WERI-Rb-1 (cell line): Measurements from ENCODE around the gene TOMM40.

Experiments used
- DNase-seq: peaks from one replicate; pipeline ENCODE4 v3.0.0-alpha.2; 2020
- H3K27ac ChIP-seq: fragments of 250-450 bp; sonication (Bioruptor Pico); 2 replicates; pipeline ENCODE4 v1.5.1; 2020; ENCODE audit warnings: mild to moderate bottlenecking, moderate library complexity
- H3K27me3 ChIP-seq: fragments of 250-450 bp; sonication (Bioruptor Pico); 2 replicates; pipeline ENCODE4 v1.5.1; 2021; ENCODE audit warnings: mild to moderate bottlenecking, low read depth, moderate library complexity; ENCODE audit not compliant: insufficient read depth, severe bottlenecking
- H3K36me3 ChIP-seq: fragments of 250-450 bp; sonication (Bioruptor Pico); 2 replicates; pipeline ENCODE4 v1.5.1; 2020; ENCODE audit warnings: mild to moderate bottlenecking, moderate library complexity
- H3K4me3 ChIP-seq: 2 replicates; pipeline ENCODE4 v1.5.1; 2011; ENCODE audit warnings: low read depth, mild to moderate bottlenecking, control low read depth, low read length
- H3K9me3 ChIP-seq: fragments of 250-450 bp; sonication (Bioruptor Pico); 2 replicates; pipeline ENCODE4 v1.5.1; 2021; ENCODE audit warnings: mild to moderate bottlenecking, moderate library complexity; ENCODE audit not compliant: severe bottlenecking
- TF ChIP-seq, protein P1 (sequence below): IDR thresholded peaks from 2 replicates; pipeline ENCODE4 v1.5.1; 2011; ENCODE audit warnings: low read depth, mild to moderate bottlenecking, control low read depth, inconsistent platforms, low read length

TOMM40 gene

DNA sequence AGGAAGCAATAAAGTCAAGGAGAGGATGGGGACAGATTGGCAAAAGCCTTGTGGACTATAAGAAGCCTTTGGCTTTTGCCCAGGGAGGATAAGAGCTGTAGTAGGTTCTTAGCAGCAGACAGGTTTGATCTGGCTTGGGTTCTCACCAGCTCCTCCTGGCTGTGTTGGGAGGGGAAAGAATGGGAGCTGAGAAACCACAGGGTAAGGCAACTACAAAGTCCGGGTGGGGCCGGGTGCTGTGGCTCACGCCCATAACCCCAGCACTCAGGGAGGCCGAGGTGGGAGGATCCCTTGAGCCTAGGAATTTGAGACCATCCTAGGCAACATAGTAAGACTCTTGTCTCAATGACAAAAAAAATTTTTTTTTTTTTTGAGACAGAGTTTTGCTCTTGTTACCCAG is 24.4 kb upstream of the TOMM40 start:
- Histone ChIP-seq H3K27ac (no peak overlapping the region), H3K9me3 (no peaks in the 10 kb centered on the region), H3K4me3 (no peak overlapping the region), H3K27me3 (no peaks in the 10 kb centered on the region), H3K36me3 (peaks cover 43% of the 10 kb centered on the region)
- TF ChIP-seq, protein P1, sequence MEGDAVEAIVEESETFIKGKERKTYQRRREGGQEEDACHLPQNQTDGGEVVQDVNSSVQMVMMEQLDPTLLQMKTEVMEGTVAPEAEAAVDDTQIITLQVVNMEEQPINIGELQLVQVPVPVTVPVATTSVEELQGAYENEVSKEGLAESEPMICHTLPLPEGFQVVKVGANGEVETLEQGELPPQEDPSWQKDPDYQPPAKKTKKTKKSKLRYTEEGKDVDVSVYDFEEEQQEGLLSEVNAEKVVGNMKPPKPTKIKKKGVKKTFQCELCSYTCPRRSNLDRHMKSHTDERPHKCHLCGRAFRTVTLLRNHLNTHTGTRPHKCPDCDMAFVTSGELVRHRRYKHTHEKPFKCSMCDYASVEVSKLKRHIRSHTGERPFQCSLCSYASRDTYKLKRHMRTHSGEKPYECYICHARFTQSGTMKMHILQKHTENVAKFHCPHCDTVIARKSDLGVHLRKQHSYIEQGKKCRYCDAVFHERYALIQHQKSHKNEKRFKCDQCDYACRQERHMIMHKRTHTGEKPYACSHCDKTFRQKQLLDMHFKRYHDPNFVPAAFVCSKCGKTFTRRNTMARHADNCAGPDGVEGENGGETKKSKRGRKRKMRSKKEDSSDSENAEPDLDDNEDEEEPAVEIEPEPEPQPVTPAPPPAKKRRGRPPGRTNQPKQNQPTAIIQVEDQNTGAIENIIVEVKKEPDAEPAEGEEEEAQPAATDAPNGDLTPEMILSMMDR, result no peak
- no peak for DNase-seq

DNA sequence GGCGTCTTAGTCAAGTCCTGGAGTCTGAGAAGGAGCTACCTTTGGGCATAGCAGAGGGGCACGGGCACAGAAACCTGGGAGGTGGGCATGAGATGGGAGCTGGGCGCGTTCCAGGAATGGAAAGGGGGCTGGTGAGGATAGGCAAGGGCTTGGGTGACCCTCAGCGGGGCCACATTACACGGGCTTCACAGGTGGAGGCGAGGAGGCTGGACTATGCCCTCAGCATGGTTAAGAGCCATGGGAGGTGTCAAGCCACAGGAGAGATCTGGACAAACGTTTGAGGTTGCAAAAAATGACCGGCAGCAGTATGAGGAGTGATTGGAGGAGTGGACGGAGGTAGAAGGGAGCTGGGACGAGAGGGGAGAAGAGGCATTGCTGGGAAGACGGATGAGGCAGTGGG is 23.5 kb upstream of the TOMM40 start:
- no peaks in the 10 kb centered on the region for H3K27me3 ChIP-seq
- TF ChIP-seq, protein P1, result no peak
- peaks cover 49% of the 10 kb centered on the region for H3K36me3 ChIP-seq
- no peak overlapping the region for H3K4me3 ChIP-seq
- no peak for DNase-seq
- no peak overlapping the region for H3K27ac ChIP-seq
- no peaks in the 10 kb centered on the region for H3K9me3 ChIP-seq

DNA sequence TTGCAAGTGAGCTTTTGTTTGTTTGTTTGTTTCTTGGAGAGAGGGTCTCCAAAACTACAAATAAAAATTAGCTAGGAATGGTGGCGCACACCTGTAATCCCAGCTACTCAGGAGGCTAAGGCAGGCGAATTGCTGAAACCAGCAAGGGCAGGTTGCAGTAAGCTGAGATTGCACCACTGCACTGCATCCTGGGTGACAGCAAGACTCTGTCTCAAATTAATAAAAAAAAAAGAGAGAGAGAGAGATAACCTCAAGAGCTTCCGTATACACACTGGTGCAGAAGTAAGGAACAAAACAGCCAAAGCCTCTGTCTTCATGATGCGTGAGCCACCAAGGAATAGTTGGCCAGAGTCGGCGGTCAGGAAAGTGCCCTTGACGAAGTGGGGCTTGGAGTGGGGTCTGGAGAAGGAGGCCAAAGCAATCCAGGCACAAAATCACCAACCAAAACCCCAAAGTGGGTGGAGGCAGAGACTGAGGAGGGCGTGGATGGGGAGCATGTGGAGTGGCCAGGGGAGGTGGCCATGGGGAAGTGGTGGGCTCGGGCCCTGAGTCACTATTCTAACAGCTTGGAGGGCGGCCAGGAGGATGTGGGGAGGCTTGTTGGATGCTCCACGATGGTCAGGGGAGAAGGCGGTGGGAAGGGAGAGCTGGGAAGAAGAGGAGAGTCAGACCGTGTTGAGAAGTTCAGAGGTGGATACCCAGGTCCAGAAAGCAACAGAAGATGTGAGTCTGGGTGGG is 21.2 kb upstream of the TOMM40 start:
- Histone ChIP-seq H3K36me3 (peaks cover 67% of the 10 kb centered on the region), H3K27me3 (no peaks in the 10 kb centered on the region), H3K27ac (no peak overlapping the region), H3K4me3 (no peak overlapping the region), H3K9me3 (no peaks in the 10 kb centered on the region)
- TF ChIP-seq, protein P1, result no peak
- no peak for DNase-seq

DNA sequence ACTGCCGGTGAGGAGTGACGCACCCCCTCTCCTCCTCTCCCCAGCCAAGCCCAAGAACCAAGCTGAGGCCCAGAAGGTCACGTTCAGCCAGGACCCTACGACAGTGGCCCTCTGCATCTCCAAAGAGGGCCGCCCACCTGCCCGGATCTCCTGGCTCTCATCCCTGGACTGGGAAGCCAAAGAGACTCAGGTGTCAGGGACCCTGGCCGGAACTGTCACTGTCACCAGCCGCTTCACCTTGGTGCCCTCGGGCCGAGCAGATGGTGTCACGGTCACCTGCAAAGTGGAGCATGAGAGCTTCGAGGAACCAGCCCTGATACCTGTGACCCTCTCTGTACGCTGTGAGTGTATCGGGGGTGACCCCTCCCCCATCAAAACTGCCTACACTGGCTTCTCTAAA is 19.2 kb upstream of the TOMM40 start:
- Histone ChIP-seq H3K36me3 (peaks cover 65% of the 10 kb centered on the region), H3K27ac (no peak overlapping the region), H3K4me3 (no peak overlapping the region), H3K9me3 (no peaks in the 10 kb centered on the region), H3K27me3 (no peaks in the 10 kb centered on the region)
- no peak for DNase-seq
- TF ChIP-seq, protein P1, result no peak

DNA sequence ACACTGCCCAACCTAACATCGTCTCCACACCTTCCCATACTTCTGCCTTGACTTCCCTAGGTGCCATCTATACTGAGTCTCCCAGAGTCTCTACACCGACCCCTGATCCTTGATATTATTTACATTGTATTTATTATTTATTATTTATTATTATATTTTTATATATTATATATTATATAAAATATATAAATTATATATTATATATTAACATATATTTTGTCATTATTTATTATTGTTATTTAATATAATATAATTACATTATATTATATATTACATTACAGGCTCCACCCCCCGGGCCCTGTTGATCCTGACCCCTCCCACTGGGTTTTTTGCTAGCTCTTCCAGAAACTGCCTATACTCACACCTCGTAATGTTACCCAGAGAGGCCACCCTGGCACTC is 18.4 kb upstream of the TOMM40 start:
- Histone ChIP-seq H3K4me3 (no peak overlapping the region), H3K9me3 (no peaks in the 10 kb centered on the region), H3K27me3 (no peaks in the 10 kb centered on the region), H3K27ac (no peak overlapping the region), H3K36me3 (peaks cover 57% of the 10 kb centered on the region)
- TF ChIP-seq, protein P1, result no peak
- no peak for DNase-seq

DNA sequence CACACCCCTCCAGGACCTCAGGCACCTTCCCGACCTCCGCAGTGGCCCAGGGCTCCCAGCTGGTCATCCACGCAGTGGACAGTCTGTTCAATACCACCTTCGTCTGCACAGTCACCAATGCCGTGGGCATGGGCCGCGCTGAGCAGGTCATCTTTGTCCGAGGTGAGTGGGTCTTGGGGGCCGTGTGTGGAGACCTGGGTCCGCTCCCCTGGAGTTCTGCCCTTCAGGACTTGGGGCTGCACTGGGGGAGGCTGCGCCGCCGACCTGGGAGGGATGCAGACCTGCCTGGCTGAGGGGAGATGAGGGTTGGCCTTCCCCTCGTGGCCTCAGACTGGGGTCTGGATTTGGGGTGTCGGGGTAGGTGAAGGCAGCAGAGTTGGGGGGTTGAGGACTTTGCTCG is 16.7 kb upstream of the TOMM40 start:
- Histone ChIP-seq H3K4me3 (no peak overlapping the region), H3K9me3 (no peaks in the 10 kb centered on the region), H3K27ac (peak overlapping the region; percentile 95; the same call in 1 of the 2 replicates), H3K36me3 (peaks cover 60% of the 10 kb centered on the region), H3K27me3 (no peaks in the 10 kb centered on the region)
- TF ChIP-seq, protein P1, result no peak
- no peak for DNase-seq
